DMS 273 treated with DMSO at 0.1 percent for 48 hours (cell line): ENCODE measurements around the gene PANK4.
"Not testable (repeated sequence)": the region's sequence is repeated elsewhere in the genome, so short reads cannot be mapped to it uniquely, and the experiment has no call there.

Experiments used
- DNase-seq: peaks from one replicate; lab custom pipeline; 2025; lab: John Stamatoyannopoulos, UW

PANK4 gene

DNA sequence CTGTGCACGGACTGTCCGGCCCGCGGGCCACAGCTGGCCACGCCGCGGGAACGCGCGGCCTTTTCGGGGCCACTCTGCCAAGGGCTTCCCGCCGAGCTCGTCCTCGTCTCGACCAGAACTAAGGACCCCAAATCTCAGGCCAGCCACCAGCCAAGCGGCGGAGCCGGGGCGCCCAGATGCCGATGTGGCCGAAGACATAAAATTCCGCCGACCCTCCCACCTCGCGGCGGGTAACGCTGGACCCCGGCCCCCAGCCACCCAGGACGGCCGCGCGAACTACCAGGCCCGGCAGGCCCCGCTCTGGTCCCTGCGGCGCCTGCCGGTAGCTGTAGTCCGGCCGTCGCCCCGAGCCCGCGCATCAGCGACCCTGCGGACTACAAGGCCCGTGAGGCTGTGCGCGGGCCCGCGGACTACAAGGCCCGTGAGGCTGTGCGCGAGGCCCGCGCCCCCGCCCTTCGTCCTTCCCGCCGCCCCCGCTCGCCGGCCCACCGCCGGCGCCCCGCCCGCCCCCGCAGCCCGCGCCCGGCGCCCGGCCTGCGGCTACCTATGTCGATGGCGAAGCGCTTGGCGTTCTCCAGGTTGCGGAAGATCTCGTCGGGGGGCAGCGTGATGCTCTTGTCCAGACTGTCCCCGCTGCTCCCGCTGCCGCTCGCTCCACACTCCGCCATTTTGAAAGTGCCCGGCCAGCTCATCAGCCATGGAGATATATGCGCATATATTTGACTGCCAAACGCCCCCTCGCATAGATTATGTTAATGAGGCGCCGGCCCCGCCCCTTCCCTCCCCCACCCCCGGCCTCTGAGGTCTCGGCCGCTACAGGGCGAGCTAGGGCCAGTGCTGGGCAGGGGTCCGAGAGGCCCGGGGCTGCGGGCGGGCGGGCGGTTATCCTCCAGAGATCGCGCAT is at the start of gene PANK4:
PANK4 (minus strand) TSS at position 677 of the 904 bp plus-strand sequence; CDS start at position 668, 9 bp downstream.
- peak; percentile 76 for DNase-seq

DNA sequence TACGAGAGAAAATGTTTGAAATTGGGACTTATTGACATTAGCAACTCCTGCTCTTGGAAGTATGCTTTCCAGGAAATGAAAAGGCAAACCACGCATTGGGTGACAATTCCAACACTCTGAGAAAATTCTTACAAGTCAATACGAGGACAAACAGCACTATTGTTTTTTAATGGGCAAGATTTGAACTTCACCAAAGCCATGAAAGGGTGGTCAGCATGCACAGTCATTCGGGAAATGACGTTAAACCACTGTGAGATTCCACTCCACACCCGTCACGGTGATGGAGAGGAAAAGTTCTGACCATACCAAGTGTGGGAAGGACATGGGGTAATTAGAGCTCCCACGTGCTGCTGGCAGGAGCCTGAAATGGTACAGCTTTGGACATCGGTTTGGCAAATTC is 48.0 kb upstream of the PANK4 start:
- no peak for DNase-seq

DNA sequence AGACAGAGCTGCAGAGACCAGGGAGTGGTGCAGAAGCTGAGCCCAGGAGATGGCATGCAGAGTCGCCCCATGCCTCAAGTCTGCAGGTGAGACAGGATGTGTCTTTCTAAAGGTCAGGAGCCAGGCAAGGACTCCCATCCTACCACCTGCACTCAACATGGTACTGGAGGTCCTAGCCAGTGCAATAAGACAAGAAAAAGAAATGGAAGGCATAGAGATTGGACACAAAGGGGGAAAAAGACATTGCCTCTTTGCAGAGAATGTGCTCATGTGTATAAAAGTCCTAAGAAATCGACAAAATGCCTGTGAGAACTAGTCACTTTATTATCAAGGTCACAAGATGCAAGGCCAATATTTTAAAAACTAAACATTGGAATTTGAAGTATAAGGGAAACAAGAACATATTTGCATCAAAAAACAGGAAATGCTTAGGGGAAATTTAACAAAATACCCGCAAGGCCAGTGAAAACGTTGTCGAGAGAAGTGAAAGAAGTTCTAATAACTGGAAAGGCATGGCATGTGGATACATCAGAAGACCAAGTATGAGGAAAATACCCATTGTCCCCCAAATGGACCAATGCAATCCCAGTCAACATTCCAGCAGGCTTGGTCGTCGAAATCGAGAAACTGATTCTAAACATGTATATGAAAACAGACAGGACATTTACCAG is 47.0 kb upstream of the PANK4 start:
- DNase-seq: no peak

DNA sequence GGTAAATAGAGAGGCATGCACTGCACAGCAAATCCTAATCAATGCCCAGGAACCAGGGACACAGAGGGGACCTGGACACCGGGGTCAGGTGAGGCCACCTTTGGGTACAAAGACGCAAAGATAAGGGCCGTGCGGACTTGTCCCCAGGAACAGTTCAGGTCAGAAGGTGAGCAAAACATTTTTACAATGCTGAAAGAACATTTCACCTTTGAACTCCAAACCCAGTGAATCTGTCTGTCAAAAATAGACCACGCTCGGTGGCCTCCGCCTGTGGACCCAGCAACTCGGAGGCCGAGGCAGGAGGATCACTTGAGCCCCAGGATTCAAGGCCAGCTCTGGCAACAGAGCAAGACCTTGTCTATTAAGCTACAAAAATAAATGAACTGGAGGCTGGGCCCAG is 45.0 kb upstream of the PANK4 start:
- no peak for DNase-seq

GRCh38 chr1:2570332-2570731 is 43.9 kb upstream of the PANK4 start:
- no peak for DNase-seq

- DNase-seq: not testable (repeated sequence)
Measured at GRCh38 chr1:2569703-2570102, 43.3 kb upstream of the PANK4 start.

DNA sequence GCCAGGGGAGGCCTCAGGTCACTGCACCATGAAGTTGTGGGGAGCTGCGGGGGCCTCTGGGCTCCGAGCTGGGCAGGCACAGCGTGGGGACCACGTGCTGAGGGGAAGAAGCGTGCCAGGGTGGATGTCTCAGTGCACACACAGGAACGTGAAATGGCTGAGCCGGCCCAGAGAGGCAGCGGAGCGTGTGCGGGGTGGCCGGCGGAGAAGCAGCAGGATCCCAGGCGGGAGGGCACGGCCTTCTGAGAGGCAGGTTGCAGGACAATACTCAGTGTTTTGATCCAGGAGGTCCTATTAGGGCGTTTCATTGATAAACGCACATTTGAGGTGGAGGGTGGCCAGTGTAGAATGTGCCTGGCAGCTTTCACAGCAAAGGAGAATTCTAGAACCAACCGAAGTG is 42.7 kb upstream of the PANK4 start:
- no peak for DNase-seq

DNA sequence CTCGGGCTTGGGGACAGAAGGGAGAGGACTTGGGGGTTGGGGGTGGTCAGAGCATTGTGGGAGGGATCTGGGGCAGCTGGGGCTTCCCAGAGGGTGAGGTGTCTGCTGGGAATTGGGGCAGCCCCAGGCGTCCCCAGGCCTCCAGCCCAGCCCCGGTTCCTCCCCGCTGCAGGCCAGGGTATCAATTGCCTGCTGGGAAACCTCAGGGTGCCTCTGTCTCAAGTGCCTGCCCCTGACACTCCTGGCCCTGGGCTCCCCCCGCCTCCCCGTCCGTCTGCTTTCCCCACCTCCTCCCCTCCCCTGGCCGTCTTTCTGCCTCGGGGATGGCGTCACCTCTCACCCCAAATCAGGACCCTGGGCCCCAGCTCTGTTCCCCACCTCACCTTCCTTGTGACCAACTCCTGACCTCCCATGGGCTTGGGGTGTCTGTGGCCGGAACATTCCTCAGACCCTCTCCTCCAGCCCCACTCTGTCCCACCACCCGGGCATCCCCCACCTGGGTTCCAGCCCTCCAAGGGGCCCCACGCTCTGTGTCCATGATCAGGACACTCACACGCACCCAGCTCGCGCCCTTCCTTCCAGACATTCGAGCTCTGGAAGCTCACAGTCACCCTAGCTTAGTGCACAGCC is 41.9 kb upstream of the PANK4 start:
- DNase-seq: not testable (repeated sequence)

- no peak for DNase-seq
Measured at GRCh38 chr1:2567083-2567679, 40.8 kb upstream of the PANK4 start.

GRCh38 chr1:2566101-2567045 is 40.0 kb upstream of the PANK4 start:
- DNase-seq: no peak

- no peak for DNase-seq
Measured at GRCh38 chr1:2564815-2565374, 38.5 kb upstream of the PANK4 start.

DNA sequence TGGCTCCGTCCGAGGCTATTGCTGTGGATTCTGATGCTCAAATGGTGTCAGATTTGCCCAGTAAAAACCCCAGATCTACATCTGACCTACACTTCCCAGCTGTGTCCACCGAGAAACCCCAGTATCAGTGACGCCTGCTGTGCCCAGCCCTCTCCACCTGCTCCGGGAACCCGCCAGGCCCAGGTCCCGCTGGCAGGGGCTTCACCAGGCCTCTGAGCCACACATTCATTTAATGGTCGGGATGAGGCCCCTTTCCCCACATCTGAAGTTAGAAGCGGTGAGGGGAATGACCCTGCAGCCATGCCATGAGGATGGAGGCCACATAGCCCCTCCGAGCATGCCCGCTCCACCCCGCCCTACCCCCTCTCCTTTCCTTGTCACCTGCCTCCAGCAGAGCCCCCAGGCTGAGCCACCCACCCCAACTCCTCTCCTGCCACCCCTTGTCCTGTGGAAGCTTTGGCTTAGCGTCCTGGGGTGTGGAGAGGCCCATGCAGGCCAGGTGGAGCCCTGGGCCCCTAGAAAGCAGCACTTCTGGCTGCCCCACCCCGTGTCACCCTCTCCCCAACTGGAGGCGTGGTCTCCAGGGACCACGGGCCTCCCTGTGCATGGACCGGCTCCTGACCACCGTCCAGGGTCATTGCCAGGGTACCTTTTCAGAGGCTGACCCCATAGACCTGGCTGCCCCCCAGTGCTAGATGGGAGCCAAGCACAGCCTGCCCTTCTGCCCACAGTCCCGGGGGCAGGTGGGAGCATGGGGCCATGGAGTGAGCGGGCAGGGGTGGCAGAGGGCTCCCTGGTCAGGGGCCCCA is 37.8 kb upstream of the PANK4 start:
- DNase-seq: no peak

- no peak for DNase-seq
Measured at GRCh38 chr1:2563205-2563604, 36.8 kb upstream of the PANK4 start.

DNA sequence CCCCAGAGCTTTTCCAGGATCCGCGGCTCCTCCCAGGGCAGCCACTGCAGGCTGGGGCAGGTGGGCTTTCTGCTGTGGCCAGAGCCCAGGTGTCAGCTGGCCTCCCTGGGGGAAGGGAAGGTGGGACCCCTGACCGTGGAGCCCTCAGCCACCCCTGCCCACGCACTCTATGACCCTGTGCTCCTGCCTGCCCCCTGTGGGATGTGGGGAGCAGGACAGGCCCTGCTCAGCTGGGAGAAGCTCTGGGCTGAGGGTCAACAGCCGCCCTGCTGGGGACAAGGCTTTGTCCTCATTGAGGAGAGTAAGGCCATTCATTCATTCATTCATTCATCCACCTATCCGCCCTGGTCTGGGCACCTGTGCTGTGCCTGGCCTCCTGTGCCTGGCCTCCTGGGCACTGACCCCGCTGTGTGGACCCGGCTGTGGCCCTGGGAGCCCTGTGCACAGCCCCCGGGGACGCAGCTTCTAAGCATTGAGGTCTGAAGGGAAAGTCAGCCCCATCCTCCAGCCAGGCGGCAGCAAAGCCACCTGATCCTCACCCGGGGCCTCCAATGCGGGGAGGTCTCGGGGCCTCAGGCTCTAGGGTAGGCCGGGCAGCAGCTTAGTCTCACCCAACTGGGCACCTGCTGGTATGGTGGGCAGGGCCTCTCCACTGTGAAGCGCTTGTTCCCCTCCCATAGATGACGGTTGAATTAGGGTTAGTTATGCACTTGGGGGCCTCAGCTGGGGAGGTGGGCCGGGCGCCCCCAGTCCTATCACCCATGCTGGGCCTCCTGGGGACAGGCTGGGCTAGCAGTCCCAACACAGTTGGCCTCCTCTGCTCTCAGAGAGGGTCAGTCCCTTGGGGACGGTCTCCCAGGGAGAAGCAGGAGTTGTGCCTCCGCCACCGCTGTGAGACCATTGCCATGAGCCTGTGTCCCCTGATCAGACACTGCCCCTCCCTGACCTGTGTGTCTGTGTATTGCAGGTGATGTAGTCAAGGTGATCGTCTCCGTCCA is 35.8 kb upstream of the PANK4 start:
- DNase-seq: no peak

DNA sequence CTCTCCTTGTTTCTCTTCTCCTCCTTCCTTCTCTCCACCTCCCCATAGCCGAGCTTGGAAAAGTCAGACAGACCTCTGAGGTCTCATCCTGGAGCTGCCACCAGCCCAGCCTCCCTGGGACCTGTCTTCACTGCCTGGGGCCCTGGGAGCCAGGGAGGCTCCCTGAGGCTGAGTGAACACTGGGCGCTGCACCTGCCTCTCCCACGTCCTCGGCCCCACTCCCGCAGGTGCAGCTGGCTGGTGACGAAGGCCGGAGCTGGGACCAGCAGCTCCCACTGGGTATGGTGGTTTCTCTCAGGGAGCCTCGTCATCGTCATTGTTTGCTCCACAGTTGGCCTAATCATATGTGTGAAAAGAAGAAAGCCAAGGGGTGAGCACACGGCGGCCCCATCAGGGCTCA is 35.0 kb upstream of the PANK4 start:
- no peak for DNase-seq

DNA sequence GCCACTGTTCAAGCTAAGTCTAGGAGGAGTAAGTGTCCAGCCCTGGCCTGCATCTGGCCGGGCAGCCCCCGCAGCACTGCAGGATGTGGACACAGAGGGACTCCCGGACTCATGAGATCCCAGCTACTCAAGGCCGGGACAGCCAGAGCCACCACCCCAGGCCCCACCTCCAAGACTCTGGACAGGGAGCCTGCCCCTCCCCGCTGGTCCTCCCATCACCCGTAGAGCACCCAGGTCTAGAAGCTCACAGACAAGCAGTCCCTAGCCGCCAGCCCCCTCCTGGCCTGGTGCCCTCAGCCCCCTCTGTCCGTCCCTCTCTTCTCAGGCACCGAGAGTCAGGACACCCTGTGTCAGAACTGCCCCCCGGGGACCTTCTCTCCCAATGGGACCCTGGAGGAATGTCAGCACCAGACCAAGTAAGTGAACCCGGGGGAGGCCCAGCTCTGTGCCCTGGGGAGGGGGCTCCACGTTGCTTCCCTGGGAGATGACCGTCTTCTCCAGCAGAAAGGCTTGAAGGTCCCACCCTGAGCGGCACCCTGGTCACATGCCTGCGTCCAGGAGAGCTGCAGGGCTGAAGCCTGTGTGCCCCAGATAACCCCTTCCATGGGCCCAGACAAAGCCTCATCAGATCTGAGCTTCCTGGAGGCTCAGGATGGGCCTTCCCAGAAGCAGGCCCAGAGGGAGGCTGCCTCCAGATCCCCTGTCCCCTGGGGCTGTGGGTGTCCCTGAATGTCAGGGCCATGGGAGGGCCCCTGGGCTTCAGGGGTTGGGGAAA is 34.1 kb upstream of the PANK4 start:
- no peak for DNase-seq

- DNase-seq: no peak
Measured at GRCh38 chr1:2559509-2560298, 33.3 kb upstream of the PANK4 start.
